ENCODE measurements around the gene FBL. TPM values are rescaled to one million over a fixed set of nuclear protein-coding genes. Genes with fewer than 3 reads are reported as not detected.

Gene FBL
- 104 and 116 TPM in 2 replicates for total RNA-seq

DNA sequence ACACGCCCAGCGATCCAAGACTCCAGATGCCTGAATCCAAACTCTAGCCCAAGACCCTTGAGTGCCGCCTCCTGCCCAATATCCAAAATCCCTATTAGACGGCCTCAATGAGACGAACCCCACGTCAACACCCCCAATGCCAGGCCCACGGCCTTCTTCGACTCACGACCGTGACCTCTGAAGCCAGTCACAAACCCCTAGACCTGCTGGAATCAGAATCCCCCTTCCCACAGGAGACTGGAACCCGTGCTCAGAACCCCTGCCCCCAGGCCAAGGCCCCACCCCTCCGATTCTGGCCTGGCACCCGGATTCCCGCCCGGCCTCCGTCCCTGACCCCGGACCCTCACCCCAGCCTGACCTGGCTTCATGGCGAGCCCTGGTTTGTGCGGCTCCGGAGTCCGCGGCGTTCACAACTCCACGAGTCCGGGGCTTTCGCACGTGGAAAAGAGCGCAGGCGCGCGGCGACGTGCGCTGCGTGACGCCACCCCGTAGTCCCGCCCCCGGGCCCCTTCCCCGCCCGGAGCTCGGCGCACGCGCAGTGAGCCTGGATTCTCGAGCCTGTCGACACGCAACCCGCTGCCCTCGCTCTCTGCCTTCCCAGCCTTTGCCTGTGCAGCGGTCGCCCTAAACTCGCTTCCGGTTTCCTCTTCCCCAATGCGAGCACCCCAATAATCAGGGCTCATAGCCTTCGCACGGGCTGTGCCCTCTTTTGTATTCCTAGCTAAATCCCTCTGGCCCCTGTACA lies at the start of gene FBL:
FBL (minus strand) TSS at position 447 of the 745 bp plus-strand sequence; CDS start at position 368, 79 bp downstream.

GRCh38 chr19:39833464-39834286 lies 12.5 kb downstream of the FBL start, which contains the start of gene DYRK1B:
DYRK1B (minus strand) TSS chr19:39834162; CDS start chr19:39831867, 2,295 bp downstream.

Other genes starting within 250 kb of the FBL start
- not detected in 2 replicates for gene LGALS13, start 243.9 kb downstream of the FBL start, total RNA-seq
- gene LGALS16, start 190.5 kb downstream of the FBL start, total RNA-seq, result not detected in 2 replicates
- not detected in 2 replicates for gene LGALS14, start 141.9 kb downstream of the FBL start, total RNA-seq
- not detected in 2 replicates for gene CLC, start 108.3 kb downstream of the FBL start, total RNA-seq
- gene LEUTX, start 67.5 kb downstream of the FBL start, total RNA-seq, result not detected in 2 replicates
- gene DYRK1B, start 12.2 kb downstream of the FBL start, total RNA-seq, result 8.6 and 18.2 TPM in 2 replicates
- 1.2 and 2.2 TPM in 2 replicates for gene FCGBP, start 88.3 kb upstream of the FBL start, total RNA-seq
- gene PSMC4, start 124.8 kb upstream of the FBL start, total RNA-seq, result 128 and 165 TPM in 2 replicates
- 5.0 and 5.6 TPM in 2 replicates for gene ZNF546, start 150.7 kb upstream of the FBL start, total RNA-seq
- 16.3 and 21.1 TPM in 2 replicates for gene ZNF780B, start 209.9 kb upstream of the FBL start, total RNA-seq
- 19.6 and 23.2 TPM in 2 replicates for gene ZNF780A, start 244.6 kb upstream of the FBL start, total RNA-seq